Lower leg skin (tissue), 3 donors: ENCODE results near the gene PLA2G7.

Source experiments
- POLR2A ChIP-seq, 2 donors: fragments of 450-650 bp; IDR thresholded peaks; one replicate each; pipeline ENCODE4 v1.6.1; 2016 to 2017; ENCODE audit warnings: antibody characterized with exemption in 2 of 2, mild to moderate bottlenecking in 1 of 2, moderate library complexity in 1 of 2
- TF ChIP-seq, protein P1 (sequence below), 3 donors: fragments of 450-650 bp; IDR thresholded peaks; one replicate each; pipeline ENCODE4 v1.5.1; 2016; ENCODE audit warnings: antibody characterized with exemption in 3 of 3, mild to moderate bottlenecking in 3 of 3, moderate library complexity in 2 of 3

DNA sequence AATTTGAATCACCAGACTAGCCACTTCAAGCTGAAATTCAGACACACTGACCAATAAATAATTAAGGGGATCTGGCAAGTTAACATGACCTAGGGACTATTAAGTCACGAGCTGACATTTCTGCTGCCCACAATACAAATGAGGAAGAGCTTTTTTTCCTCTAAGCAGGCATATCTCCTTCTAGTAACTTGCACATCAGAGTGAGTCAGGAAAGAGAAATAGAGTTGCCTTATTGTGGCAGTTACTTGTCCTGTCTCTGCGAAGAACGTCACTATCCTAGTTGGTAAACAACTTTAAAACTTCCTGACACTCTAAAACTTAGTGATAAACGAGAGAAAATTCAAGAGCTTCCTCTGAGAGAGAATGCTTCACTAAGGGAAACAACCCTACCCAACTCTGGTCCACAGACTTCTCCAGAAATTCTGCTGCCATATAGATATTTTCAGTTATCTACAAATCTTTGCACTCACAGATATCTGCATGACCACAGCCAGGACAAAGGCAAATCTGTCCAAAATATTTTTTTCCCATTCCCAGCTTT, 4.2 kb downstream of the PLA2G7 start:
- TF ChIP-seq, protein P1, sequence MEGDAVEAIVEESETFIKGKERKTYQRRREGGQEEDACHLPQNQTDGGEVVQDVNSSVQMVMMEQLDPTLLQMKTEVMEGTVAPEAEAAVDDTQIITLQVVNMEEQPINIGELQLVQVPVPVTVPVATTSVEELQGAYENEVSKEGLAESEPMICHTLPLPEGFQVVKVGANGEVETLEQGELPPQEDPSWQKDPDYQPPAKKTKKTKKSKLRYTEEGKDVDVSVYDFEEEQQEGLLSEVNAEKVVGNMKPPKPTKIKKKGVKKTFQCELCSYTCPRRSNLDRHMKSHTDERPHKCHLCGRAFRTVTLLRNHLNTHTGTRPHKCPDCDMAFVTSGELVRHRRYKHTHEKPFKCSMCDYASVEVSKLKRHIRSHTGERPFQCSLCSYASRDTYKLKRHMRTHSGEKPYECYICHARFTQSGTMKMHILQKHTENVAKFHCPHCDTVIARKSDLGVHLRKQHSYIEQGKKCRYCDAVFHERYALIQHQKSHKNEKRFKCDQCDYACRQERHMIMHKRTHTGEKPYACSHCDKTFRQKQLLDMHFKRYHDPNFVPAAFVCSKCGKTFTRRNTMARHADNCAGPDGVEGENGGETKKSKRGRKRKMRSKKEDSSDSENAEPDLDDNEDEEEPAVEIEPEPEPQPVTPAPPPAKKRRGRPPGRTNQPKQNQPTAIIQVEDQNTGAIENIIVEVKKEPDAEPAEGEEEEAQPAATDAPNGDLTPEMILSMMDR (IDR thresholded peaks at IDR 0.05) = no peak
- TF ChIP-seq POLR2A (IDR thresholded peaks at IDR 0.05) = no peak
